HG03097 (cell line): ENCODE data around the gene TPST1.
"Not testable (repeated sequence)": the region's sequence is repeated elsewhere in the genome, so short reads cannot be mapped to it uniquely, and the experiment has no call there.

ENCODE experiments used
- ATAC-seq: cut with Tn5 transposase; IDR thresholded peaks from one replicate; pipeline ENCODE4 v1.9.1; 2021; ENCODE audit not compliant: unreplicated experiment, low FRiP score

TPST1 gene

GRCh38 chr7:66187905-66188304, 17.2 kb upstream of the TPST1 start:
- ATAC-seq, result no peak

DNA sequence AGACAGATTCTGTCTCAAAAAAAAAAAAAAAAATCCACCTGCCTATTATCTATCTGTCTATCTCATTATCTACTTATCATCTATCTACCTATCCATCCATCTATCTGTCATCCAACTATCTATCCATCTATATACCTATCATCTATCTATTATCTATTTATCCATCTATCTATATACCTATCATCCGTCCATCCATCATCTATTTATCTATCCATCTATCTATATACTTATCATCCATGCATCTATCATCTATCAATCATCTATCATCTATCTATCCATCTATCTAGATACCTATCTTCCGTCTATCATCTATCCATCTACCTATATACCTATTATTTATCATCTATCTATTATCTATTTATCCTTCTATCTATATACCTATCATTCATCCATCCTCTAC, 16.5 kb upstream of the TPST1 start:
- ATAC-seq, result no peak

DNA sequence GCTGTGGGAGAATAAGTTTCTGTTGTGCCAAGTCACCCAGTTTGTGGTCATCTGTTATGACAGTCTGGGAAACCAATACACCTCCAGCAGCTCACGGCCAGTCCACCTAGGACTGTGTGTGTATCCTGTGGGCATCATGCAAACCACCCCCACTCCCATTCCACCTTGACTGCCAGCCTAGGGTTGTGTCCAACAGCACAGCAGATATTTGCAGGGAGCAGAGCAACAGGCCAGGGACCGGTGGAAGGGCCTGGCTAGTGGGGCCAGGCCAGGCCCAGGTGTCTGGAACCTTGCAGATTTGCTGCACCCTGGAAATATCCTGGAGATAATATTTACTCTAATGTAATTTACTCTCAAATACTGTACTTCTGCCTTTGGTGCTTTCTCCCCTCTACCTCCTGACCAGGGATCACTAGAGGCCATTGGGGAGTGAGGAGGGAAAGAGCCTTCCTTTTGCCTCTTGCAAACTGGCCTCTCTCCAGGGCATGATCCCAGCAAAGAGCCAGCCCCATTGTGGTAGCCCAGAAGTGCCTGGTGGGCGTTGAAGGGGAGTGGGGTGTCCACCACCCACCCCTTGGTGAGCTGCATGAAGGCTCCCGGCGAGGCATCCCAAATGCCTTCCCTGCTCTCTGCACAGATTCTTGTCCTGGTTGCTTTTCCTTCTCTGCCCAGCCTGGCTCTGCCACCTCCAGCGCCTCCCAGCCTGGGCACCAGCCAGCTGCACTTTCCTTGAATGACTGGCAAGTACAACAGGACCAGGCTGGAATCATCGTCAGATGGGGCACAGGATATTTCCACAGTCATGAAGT, 15.2 kb upstream of the TPST1 start:
- no peak for ATAC-seq

DNA sequence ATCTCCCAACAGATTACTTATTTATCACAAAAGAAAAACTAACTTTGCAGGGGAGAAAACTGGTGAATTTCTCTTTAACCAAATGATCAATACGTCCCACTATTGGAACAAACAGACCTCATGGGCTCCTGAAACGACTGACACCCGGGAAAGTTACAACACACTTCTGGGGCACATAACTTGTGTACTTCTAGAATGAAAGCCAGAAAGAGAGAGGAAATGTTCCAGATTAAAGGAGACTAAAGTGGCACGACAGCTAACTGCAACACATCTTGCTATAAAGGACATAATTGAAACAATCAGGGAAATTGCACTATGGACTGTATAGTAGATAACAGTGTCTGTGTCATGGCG, 14.7 kb upstream of the TPST1 start:
- no peak for ATAC-seq

DNA sequence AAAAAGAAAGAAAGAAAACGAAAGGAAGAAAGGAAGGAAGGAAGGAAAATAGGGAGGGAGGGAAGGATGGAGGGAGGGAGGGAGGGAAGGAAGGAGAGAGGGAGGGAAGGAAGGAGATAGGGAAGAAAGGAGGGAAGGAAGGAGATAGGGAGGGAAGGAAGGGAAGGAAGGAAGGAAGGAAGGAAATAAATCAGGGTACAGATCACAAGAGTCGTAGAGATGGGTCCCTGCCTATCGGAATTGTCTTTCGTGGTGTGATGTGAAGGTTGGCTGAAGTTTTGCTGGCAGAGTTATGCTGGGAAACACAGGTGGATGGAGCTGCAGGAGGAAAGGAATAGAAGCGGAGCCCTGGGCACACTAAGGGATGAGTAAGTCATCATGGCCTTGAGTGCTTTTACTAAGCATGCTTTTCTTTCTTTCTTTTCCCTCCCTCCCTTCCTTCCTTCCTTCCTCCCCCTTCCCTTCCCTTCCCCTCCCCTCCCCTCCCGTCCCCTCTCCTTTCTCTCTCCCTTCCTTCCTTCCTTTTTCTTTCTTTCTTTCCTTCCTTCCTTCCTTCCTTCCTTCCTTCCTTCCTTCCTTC, 11.9 kb upstream of the TPST1 start:
- ATAC-seq, result no peak

DNA sequence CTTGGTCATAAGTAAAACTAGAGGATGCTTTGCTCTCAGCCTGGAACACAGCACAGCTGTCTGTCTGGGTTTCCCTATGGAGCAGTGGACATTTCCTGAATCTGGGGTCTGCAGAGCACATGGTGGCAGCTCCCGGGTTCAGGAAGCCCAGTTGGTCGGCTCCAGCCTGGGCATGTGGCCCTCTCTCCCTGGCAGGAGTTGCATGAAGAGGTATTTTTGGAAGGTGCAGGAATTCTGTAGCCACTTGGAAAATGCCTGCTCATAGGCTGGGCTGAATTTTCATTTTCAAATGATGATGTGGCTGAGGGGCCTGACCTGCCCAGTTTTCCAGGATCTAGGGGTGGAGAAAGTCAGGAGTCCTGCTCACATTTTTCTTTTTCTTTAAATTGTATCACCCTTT, 6.7 kb upstream of the TPST1 start:
- ATAC-seq, result no peak

DNA sequence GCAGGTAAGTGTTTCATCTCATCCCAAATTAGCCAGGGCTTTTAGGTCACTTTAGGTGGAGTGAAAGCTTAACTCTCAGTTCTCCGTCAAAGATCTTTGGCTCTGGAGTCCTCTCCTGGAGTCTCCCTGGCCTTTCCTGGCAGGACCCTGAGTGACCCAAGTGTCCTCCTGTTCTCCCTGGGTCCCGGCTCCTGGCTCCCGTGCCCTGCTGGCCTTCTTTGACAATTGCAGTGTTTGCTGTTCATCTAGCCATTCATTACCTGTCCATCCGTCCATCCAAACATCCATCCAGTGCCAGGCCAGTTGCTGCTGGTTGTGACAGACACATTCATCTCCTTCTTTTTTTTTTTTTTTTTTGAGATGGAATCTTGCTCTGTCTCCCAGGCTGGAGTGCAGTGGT, 6.2 kb upstream of the TPST1 start:
- no peak for ATAC-seq

DNA sequence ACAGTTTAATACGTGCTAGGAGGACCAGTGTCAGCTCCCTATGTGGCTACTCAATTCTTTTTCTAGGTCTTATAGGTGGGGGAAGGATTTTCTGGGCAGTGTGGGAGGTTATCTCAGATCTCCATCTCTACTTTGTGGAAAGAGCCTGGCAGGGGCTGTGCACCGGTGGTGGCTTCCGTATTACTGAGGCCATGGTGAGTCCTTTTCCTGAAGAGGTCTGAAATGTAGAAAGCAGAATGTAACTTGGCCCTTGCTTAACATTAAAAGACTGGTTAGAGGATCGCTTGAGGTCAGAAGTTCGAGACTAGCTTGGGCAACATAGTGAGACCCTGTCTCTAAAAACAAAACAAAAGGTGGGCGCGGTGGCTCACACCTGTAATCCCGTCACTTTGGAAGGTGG, 2.7 kb upstream of the TPST1 start:
- no peak for ATAC-seq

DNA sequence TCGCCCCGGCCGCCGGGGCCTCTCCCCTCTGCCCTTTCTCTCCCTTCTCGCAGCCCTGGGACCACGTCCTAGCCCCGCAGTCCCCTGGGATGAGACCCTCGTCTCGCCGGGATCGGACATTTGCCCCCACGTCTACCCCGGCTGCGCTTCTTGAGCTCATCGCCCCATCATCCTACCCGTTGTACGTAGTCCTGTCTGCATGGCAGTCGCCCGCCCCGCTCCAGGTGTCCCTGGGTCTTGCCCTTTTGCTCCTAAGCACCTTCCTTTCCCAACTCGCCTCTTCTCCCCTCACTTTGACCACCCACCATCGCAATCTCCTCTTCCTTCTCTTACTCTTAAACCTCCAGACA, 582 bp downstream of the TPST1 start:
- peak; percentile 9 for ATAC-seq

GRCh38 chr7:66206119-66206933, 1.2 kb downstream of the TPST1 start:
- no peak for ATAC-seq

DNA sequence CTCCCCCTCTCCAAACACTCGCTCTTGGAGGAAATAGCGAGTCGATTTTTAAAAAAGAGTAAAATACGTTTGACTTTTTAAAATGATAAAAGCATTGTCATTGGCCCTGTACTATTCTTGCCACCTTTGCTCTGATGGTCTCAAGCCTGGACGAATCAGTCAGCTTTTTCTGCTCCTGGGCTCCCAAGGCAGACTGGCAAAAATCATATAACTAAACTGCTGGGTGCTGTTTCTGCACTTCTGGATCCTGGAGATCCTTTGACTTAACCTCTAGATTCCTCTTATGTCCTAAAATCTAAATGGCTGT, 1.8 kb downstream of the TPST1 start:
- no peak for ATAC-seq

GRCh38 chr7:66207540-66207939, 2.4 kb downstream of the TPST1 start:
- no peak for ATAC-seq

- no peak for ATAC-seq
Observed at GRCh38 chr7:66211429-66211828, 6.3 kb downstream of the TPST1 start.

- ATAC-seq, result no peak
Observed at GRCh38 chr7:66213637-66214036, 8.5 kb downstream of the TPST1 start.

GRCh38 chr7:66216687-66217086, 11.6 kb downstream of the TPST1 start:
- no peak for ATAC-seq

DNA sequence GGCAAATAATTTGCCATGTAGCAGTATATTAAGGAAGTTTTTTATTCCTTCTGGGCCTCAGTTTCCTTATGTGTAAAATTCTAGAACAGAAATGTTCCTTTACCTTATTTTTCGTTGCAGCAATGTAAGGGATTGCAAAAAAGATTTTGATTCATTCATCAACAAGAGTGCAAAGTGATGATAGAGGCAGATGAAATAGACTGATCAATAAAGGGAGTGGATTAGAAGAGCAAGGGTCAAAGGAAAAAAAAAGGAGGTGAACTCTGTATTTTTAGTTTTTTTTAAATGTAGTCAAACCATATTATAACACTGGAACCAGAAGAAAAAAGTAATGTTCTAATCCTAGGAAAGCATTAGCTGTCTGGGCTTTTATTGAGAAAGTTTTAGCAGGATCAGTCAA, 14.7 kb downstream of the TPST1 start:
- no peak for ATAC-seq

GRCh38 chr7:66221442-66221841, 16.3 kb downstream of the TPST1 start:
- ATAC-seq, result no peak

- no peak for ATAC-seq
Observed at GRCh38 chr7:66227808-66228207, 22.7 kb downstream of the TPST1 start.

- ATAC-seq, result not testable (repeated sequence)
Observed at GRCh38 chr7:66231326-66232216, 26.4 kb downstream of the TPST1 start.

GRCh38 chr7:66233638-66234037, 28.5 kb downstream of the TPST1 start:
- no peak for ATAC-seq

DNA sequence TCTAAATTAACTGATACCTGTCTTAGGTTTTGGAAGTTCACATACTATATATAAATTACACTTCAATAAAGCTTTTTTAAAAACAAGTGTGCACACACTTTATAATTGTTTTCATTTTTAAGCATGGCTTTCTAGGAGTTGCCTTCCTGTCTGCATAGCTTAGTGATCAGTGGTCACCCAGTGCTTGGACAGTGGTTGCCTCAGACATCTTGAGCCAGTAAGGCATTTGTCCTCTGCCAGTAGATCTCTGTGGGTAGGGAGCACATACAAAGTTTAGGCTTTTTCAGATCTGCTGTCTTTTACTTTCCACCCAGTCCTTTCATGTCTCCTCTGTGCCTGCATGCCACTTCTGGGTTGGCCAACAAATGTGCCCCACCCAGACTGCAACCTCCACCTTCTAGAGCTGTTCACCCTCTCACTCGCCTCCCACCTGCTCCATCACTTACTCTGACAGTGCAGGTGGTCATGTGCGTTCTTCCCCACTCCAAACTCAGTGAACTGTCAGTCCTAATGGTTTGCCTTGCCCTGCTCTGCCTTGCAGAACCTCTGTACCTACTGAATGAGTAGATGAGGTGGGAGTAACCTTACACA, 31.7 kb downstream of the TPST1 start:
- no peak for ATAC-seq
